ENCODE results near the gene MRTFB. TPM values are rescaled to one million over a fixed set of nuclear protein-coding genes. Genes with fewer than 3 reads are reported as not detected.
"Not testable (repeated sequence)": the region's sequence is repeated elsewhere in the genome, so short reads cannot be mapped to it uniquely, and the experiment has no call there.

MRTFB gene
- total and polyA plus RNA-seq, 8 donors = 4.3 to 81.6 (median 22.4) TPM

GRCh38 chr16:14181371-14182050 is 110.4 kb downstream of the MRTFB start:
- DNase-seq = no peak
- no peak overlapping the region for H3K4me3 ChIP-seq
- no peaks in the 10 kb centered on the region for H3K27me3 ChIP-seq
- WGBS, 5 donors = 63 to 75% (median 66%) methylated on average over 2 of the region's 2 CpGs
- H3K27ac ChIP-seq = no peak overlapping the region
- H3K4me1 ChIP-seq = peaks cover 4 to 39% (median 17%) of the 10 kb centered on the region in 4 donors
- no peak for TF ChIP-seq POLR2AphosphoS5 (IDR thresholded peaks at IDR 0.05)
- TF ChIP-seq, protein P1, sequence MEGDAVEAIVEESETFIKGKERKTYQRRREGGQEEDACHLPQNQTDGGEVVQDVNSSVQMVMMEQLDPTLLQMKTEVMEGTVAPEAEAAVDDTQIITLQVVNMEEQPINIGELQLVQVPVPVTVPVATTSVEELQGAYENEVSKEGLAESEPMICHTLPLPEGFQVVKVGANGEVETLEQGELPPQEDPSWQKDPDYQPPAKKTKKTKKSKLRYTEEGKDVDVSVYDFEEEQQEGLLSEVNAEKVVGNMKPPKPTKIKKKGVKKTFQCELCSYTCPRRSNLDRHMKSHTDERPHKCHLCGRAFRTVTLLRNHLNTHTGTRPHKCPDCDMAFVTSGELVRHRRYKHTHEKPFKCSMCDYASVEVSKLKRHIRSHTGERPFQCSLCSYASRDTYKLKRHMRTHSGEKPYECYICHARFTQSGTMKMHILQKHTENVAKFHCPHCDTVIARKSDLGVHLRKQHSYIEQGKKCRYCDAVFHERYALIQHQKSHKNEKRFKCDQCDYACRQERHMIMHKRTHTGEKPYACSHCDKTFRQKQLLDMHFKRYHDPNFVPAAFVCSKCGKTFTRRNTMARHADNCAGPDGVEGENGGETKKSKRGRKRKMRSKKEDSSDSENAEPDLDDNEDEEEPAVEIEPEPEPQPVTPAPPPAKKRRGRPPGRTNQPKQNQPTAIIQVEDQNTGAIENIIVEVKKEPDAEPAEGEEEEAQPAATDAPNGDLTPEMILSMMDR (IDR thresholded peaks at IDR 0.05) = no peak
- TF ChIP-seq EP300 (IDR thresholded peaks at IDR 0.05) = no peak
- no peak for TF ChIP-seq POLR2A (IDR thresholded peaks at IDR 0.05)
- intact Hi-C loops (cut with DNase I; ENCODE audit: low total_unique reads) = no loop called here
- no peaks in the 10 kb centered on the region for H3K36me3 ChIP-seq
- H3K9me3 ChIP-seq = no peaks in the 10 kb centered on the region

- H3K4me3 ChIP-seq = no peak overlapping the region
- intact Hi-C loops (cut with DNase I; ENCODE audit: low total_unique reads) = no loop called here
- no peak for DNase-seq
- WGBS, 5 donors = 94 to 100% (median 97%) methylated on average over 1 of the region's 1 CpG
- no peaks in the 10 kb centered on the region for H3K9me3 ChIP-seq
- no peaks in the 10 kb centered on the region for H3K36me3 ChIP-seq
- peaks cover 4 to 43% (median 23%) of the 10 kb centered on the region in 4 donors for H3K4me1 ChIP-seq
- no peaks in the 10 kb centered on the region for H3K27me3 ChIP-seq
- H3K27ac ChIP-seq = no peak overlapping the region
- TF ChIP-seq POLR2A (IDR thresholded peaks at IDR 0.05) = no peak
- TF ChIP-seq POLR2AphosphoS5 (IDR thresholded peaks at IDR 0.05) = no peak
- TF ChIP-seq EP300 (IDR thresholded peaks at IDR 0.05) = no peak
- TF ChIP-seq, protein P1 (IDR thresholded peaks at IDR 0.05) = no peak
Observed at GRCh38 chr16:14182999-14183398, 111.9 kb downstream of the MRTFB start.

DNA sequence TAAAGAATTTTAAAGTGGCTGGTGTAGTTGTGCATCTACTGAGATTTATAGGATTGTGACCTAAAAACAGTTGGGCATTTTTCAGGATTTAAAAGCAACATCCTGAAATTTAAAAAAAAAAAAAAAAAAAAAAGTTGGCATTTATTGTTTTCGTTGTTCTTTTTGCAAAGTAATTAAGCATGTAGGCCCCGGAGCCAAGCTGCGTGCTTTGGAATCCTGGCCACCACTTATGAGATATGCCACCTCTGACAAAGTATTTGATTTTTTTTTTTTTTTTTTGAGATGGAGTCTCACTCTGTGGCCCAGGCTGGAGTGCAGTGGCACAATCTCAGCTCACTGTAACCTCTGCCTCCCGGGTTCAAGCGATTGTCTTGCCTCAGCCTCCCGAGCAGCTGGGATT is 112.8 kb downstream of the MRTFB start:
- DNase-seq; intact Hi-C loops (cut with DNase I; ENCODE audit: low total_unique reads); H3K36me3 ChIP-seq; H3K27ac ChIP-seq; H3K27me3 ChIP-seq; H3K9me3 ChIP-seq; H3K4me3 ChIP-seq: not testable (repeated sequence)
- 92 to 99% (median 96%) methylated on average over 6 of the region's 6 CpGs for WGBS, 5 donors
- H3K4me1 ChIP-seq = peaks cover 4 to 43% (median 23%) of the 10 kb centered on the region in 4 donors

- TF ChIP-seq, protein P1 (IDR thresholded peaks at IDR 0.05) = peak in 3 of 7 experiments; percentile 28 to 53 (median 48)
- TF ChIP-seq POLR2AphosphoS5 (IDR thresholded peaks at IDR 0.05) (peak; percentile 9 to 56 (median 39)), EP300 (IDR thresholded peaks at IDR 0.05) (no peak)
- no peaks in the 10 kb centered on the region for H3K27me3 ChIP-seq
- peak in 1 of 2 donors; percentile 66 for DNase-seq
- H3K9me3 ChIP-seq = no peaks in the 10 kb centered on the region
- peaks cover 4 to 34% (median 19%) of the 10 kb centered on the region in 4 donors for H3K4me1 ChIP-seq
- H3K27ac ChIP-seq = peak overlapping the region; percentile 34 to 79 (median 66)
- H3K4me3 ChIP-seq = peak overlapping the region; percentile 31 to 42 (median 35)
- no peaks in the 10 kb centered on the region for H3K36me3 ChIP-seq
- intact Hi-C loops (cut with DNase I; ENCODE audit: low total_unique reads) = no loop called here
- 32 to 49% (median 45%) methylated on average over 10 of the region's 10 CpGs for WGBS, 5 donors
Observed at GRCh38 chr16:14186007-14186794, 115.1 kb downstream of the MRTFB start.

All from stomach (tissue), 9 donors.